C4-2B (cell line): ENCODE results near the gene KCNIP4.

ENCODE experiments used
- ZFX ChIP-seq: fragments of 450-650 bp; IDR thresholded peaks from 2 replicates; pipeline ENCODE4 v1.6.1; 2017
- TF ChIP-seq, protein P1 (sequence below): fragments of 450-650 bp; conservative IDR thresholded peaks from 2 replicates; pipeline ENCODE4 v1.5.1; 2017; ENCODE audit warnings: mild to moderate bottlenecking

- TF ChIP-seq, protein P1, sequence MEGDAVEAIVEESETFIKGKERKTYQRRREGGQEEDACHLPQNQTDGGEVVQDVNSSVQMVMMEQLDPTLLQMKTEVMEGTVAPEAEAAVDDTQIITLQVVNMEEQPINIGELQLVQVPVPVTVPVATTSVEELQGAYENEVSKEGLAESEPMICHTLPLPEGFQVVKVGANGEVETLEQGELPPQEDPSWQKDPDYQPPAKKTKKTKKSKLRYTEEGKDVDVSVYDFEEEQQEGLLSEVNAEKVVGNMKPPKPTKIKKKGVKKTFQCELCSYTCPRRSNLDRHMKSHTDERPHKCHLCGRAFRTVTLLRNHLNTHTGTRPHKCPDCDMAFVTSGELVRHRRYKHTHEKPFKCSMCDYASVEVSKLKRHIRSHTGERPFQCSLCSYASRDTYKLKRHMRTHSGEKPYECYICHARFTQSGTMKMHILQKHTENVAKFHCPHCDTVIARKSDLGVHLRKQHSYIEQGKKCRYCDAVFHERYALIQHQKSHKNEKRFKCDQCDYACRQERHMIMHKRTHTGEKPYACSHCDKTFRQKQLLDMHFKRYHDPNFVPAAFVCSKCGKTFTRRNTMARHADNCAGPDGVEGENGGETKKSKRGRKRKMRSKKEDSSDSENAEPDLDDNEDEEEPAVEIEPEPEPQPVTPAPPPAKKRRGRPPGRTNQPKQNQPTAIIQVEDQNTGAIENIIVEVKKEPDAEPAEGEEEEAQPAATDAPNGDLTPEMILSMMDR: no peak
- no peak for TF ChIP-seq ZFX
Measured at GRCh38 chr4:20809812-20810211, 1138.8 kb downstream of the KCNIP4 start.
